Lung (tissue), 12 donors: ENCODE data around the gene E4F1. TPM values are rescaled to one million over a fixed set of nuclear protein-coding genes. Genes with fewer than 3 reads are reported as not detected.

ENCODE experiments used
- ATAC-seq: fragments of 200-7000 bp; cut with Tn5 transposase; one replicate; pipeline ENCODE4 v1.9.1; 2020; ENCODE audit warnings: moderate number of reproducible peaks; ENCODE audit not compliant: insufficient read depth, low FRiP score
- DNase-seq, 3 donors: peaks; one replicate each; pipeline ENCODE4 v3.0.0-alpha.2; 2013 to 2017
- H3K27ac ChIP-seq, 2 donors: one replicate each; pipeline ENCODE4 v1.5.1; 2013; ENCODE audit warnings: mild to moderate bottlenecking in 2 of 2, moderate library complexity in 2 of 2, control low read depth in 1 of 2, inconsistent platforms in 1 of 2, low read depth in 1 of 2, low read length in 1 of 2
- H3K27me3 ChIP-seq, 3 donors: one replicate each; pipeline ENCODE4 v1.5.1; 2013; ENCODE audit warnings: low read length in 2 of 3; ENCODE audit not compliant: control insufficient read depth in 3 of 3, insufficient read depth in 3 of 3
- H3K36me3 ChIP-seq, 4 donors: one replicate each; pipeline ENCODE4 v1.5.1; 2013; ENCODE audit warnings: low read length in 4 of 4, mild to moderate bottlenecking in 1 of 4, moderate library complexity in 1 of 4; ENCODE audit not compliant: control insufficient read depth in 4 of 4, insufficient read depth in 4 of 4
- H3K4me1 ChIP-seq, 5 donors: one replicate each; pipeline ENCODE4 v1.5.1; 2013; ENCODE audit warnings: low read length in 5 of 5, mild to moderate bottlenecking in 2 of 5, moderate library complexity in 1 of 5; ENCODE audit not compliant: control insufficient read depth in 5 of 5, insufficient read depth in 5 of 5
- H3K4me3 ChIP-seq: one replicate; pipeline ENCODE4 v1.5.1; 2013; ENCODE audit warnings: mild to moderate bottlenecking, control low read depth, moderate library complexity
- H3K9ac ChIP-seq, 2 donors: one replicate each; pipeline ENCODE4 v1.5.1; 2013; ENCODE audit warnings: low read length in 2 of 2, control low read depth in 1 of 2; ENCODE audit not compliant: insufficient read depth in 1 of 2
- H3K9me3 ChIP-seq, 4 donors: one replicate each; pipeline ENCODE4 v1.5.1; 2013; ENCODE audit warnings: low read length in 3 of 4, mild to moderate bottlenecking in 1 of 4, moderate library complexity in 1 of 4; ENCODE audit not compliant: control insufficient read depth in 4 of 4, insufficient read depth in 3 of 4
- WGBS, 2 donors: extraction: QIAGEN DNeasy Blood & Tissue Kit; methylation state at CpG; one replicate each; pipeline ENCODE4 v1.1.7; 2013; 5-methylcytosine and 5-hydroxymethylcytosine counted together
- polyA plus RNA-seq, 2 donors: library from polyadenylated mRNA; stranded (reverse); fragments of 200-250 nt; gene quantifications; one replicate each; pipeline ENCODE4 v1.2.1, GENCODE V29; 2013
- total RNA-seq, 2 donors: library from RNA; depleted of rRNA in 1 of 2; stranded (reverse); fragments of >200 nt in 1 of 2; gene quantifications; one replicate each; pipeline ENCODE4 v1.2.1, GENCODE V29; 2014 to 2021
- TF ChIP-seq, protein P1 (sequence below): IDR thresholded peaks from 2 replicates; pipeline ENCODE4 v1.5.1; 2012; ENCODE audit warnings: mild to moderate bottlenecking; ENCODE audit errors: control extremely low read depth, extremely low read depth
- donor health status: control.
- donor health status: control.
- donor health status: Bipolar disorder and iron deficiency.
- donor health status: healthy.
- donor health status: DM: yes; HTN: yes; CAD: no.

The E4F1 gene
- total and polyA plus RNA-seq, 4 donors = 21.0 to 30.2 (median 24.8) TPM

DNA sequence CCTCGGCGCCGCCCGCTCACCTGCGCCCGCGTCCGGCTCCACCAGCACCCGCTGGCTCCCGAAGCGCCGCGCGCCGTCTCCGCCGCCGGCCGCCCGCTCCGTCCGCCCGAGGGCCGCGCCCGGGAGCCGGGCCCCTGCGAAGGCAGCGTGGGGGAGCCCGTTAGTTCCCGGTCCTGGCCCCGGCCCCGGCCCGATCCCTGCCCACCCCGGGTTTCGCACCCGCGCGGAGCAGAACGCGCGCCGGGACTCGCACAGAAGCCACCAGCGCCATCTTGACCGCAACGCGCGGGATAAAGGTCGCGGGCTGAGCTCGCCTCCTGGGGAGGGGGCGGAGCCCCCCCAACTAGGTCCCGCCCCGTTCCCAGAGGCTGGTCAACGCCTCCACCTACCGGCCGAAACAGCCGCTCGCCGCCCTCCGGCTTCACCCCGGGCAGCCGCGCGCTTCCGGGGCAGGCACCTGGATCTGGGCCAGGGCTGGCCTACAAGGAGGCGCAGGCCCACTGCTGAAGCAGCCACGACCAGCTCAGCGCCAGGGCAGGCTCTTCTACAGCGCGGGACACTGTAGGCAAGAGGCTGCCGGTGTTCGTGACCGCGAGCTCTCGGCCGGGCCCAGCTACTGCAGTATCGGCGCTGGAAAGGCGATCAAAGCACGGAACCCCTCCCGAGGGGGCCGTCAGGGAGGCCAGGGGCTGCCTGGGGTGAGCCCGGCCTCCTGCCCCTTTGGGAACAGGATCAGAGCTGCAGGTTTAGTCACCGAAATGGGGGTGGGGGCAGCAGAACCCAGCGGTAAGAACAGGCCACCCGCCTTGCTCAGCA, 28.1 kb downstream of the E4F1 start, which contains the start of gene ECI1:
TSS of gene ECI1 (minus strand) at position 292 of the 816 bp plus-strand sequence. CDS start at position 271, 21 bp downstream.
- DNase-seq = peak; percentile 95 to 98 (median 97)
- H3K27me3 ChIP-seq = no peaks in the 10 kb centered on the region
- H3K4me1 ChIP-seq = peaks cover 0 to 18% (median 5%) of the 10 kb centered on the region in 5 donors
- H3K36me3 ChIP-seq = peaks cover 15 to 25% (median 20%) of the 10 kb centered on the region in 4 donors
- TF ChIP-seq, protein P1, sequence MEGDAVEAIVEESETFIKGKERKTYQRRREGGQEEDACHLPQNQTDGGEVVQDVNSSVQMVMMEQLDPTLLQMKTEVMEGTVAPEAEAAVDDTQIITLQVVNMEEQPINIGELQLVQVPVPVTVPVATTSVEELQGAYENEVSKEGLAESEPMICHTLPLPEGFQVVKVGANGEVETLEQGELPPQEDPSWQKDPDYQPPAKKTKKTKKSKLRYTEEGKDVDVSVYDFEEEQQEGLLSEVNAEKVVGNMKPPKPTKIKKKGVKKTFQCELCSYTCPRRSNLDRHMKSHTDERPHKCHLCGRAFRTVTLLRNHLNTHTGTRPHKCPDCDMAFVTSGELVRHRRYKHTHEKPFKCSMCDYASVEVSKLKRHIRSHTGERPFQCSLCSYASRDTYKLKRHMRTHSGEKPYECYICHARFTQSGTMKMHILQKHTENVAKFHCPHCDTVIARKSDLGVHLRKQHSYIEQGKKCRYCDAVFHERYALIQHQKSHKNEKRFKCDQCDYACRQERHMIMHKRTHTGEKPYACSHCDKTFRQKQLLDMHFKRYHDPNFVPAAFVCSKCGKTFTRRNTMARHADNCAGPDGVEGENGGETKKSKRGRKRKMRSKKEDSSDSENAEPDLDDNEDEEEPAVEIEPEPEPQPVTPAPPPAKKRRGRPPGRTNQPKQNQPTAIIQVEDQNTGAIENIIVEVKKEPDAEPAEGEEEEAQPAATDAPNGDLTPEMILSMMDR = peak; percentile 78
- H3K9me3 ChIP-seq = no peaks in the 10 kb centered on the region
- peak; percentile 98 for ATAC-seq
- peak within 1 kb of the TSS; percentile 87 to 96 for H3K27ac ChIP-seq
- peak within 1 kb of the TSS; percentile 37 to 58 for H3K9ac ChIP-seq
- 2% methylated on average over 83 to 88 of the region's 88 CpGs for WGBS, 2 donors
- H3K4me3 ChIP-seq = peak within 1 kb of the TSS; percentile 71

DNA sequence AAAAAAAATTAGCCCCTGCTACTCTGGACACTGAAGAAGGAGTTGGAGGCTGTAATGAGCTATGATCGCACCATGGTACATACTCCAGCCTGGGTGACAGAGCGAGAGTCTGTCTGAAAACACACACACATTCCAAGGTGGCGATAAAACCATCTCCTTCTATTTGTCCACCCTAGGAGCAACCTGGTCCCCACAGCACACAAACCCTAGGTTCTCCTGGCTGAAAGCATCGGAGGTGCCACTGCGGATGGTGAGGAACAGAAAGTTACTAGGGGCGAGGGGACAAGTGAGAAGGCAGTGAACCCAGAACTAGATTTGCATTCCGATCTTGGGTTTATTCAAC, 29.4 kb downstream of the E4F1 start:
- no peak for DNase-seq
- Histone ChIP-seq H3K4me1 (peaks cover 0 to 18% (median 5%) of the 10 kb centered on the region in 5 donors), H3K9ac (peak overlapping the region in 1 of 2 donors; percentile 23), H3K4me3 (no peak overlapping the region), H3K27me3 (no peaks in the 10 kb centered on the region), H3K9me3 (no peaks in the 10 kb centered on the region), H3K27ac (no peak overlapping the region), H3K36me3 (peaks cover 18 to 34% (median 27%) of the 10 kb centered on the region in 4 donors)
- ATAC-seq = no peak
- WGBS, 2 donors = 96 to 97% methylated on average over 7 of the region's 7 CpGs
- TF ChIP-seq, protein P1 = no peak

DNA sequence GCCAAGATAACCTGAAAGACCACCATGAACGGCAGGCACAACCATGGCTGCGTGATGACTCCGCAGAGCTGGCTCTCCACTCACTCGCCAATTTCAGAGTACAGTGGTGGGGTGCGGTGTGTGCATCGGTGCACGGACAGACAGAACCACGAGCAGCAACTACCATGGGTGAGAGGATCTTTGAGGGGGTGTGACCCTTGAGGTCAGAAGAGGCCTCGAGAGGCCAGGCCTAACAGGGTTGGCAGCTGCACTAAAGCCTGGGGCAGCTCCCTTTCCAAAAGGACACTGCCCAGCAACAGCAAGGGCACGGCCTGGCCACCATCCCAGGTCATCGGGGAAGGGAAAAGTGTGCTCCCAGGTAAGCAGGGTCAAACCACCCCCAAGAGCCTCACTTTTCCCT, 29.9 kb downstream of the E4F1 start:
- ATAC-seq (no peak), DNase-seq (no peak)
- Histone ChIP-seq H3K9me3 (no peaks in the 10 kb centered on the region), H3K9ac (no peak overlapping the region), H3K4me3 (no peak overlapping the region), H3K27ac (no peak overlapping the region), H3K27me3 (no peaks in the 10 kb centered on the region), H3K36me3 (peaks cover 21 to 37% (median 29%) of the 10 kb centered on the region in 4 donors), H3K4me1 (peaks cover 0 to 18% (median 5%) of the 10 kb centered on the region in 5 donors)
- 92 to 94% methylated on average over 11 of the region's 11 CpGs for WGBS, 2 donors
- TF ChIP-seq, protein P1 = no peak
